WERI-Rb-1 (cell line): ENCODE data around the gene RLN2.

Experiments
- DNase-seq: peaks from one replicate; pipeline ENCODE4 v3.0.0-alpha.2; 2020
- H3K27ac ChIP-seq: fragments of 250-450 bp; sonication (Bioruptor Pico); 2 replicates; pipeline ENCODE4 v1.5.1; 2020; ENCODE audit warnings: mild to moderate bottlenecking, moderate library complexity
- H3K27me3 ChIP-seq: fragments of 250-450 bp; sonication (Bioruptor Pico); 2 replicates; pipeline ENCODE4 v1.5.1; 2021; ENCODE audit warnings: mild to moderate bottlenecking, low read depth, moderate library complexity; ENCODE audit not compliant: insufficient read depth, severe bottlenecking
- H3K36me3 ChIP-seq: fragments of 250-450 bp; sonication (Bioruptor Pico); 2 replicates; pipeline ENCODE4 v1.5.1; 2020; ENCODE audit warnings: mild to moderate bottlenecking, moderate library complexity
- H3K4me3 ChIP-seq: 2 replicates; pipeline ENCODE4 v1.5.1; 2011; ENCODE audit warnings: low read depth, mild to moderate bottlenecking, control low read depth, low read length
- H3K9me3 ChIP-seq: fragments of 250-450 bp; sonication (Bioruptor Pico); 2 replicates; pipeline ENCODE4 v1.5.1; 2021; ENCODE audit warnings: mild to moderate bottlenecking, moderate library complexity; ENCODE audit not compliant: severe bottlenecking
- TF ChIP-seq, protein P1 (sequence below): IDR thresholded peaks from 2 replicates; pipeline ENCODE4 v1.5.1; 2011; ENCODE audit warnings: low read depth, mild to moderate bottlenecking, control low read depth, inconsistent platforms, low read length

Gene RLN2

DNA sequence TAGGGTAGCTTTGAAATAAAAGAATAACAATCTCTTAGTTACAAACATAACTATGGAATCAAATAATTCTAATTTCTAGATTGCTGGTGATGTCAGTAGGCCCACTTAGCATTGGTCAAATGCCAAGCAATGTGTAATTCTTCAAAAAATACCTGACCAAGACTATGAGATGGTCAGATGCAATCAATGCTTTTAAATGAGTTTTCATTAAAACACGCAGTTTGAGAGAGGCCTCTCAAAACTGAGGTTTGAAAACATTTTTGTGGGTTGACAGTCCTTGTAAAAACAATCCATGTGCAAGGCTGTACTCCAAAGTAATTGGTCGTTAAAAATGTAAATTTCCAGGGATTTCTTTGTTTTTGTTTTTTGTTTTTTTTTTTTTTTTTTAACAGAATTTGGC lies 1.2 kb upstream of the RLN2 start:
- Histone ChIP-seq H3K27ac (no peak overlapping the region), H3K9me3 (no peaks in the 10 kb centered on the region), H3K36me3 (no peaks in the 10 kb centered on the region), H3K27me3 (no peaks in the 10 kb centered on the region), H3K4me3 (no peak overlapping the region)
- no peak for DNase-seq
- TF ChIP-seq, protein P1, sequence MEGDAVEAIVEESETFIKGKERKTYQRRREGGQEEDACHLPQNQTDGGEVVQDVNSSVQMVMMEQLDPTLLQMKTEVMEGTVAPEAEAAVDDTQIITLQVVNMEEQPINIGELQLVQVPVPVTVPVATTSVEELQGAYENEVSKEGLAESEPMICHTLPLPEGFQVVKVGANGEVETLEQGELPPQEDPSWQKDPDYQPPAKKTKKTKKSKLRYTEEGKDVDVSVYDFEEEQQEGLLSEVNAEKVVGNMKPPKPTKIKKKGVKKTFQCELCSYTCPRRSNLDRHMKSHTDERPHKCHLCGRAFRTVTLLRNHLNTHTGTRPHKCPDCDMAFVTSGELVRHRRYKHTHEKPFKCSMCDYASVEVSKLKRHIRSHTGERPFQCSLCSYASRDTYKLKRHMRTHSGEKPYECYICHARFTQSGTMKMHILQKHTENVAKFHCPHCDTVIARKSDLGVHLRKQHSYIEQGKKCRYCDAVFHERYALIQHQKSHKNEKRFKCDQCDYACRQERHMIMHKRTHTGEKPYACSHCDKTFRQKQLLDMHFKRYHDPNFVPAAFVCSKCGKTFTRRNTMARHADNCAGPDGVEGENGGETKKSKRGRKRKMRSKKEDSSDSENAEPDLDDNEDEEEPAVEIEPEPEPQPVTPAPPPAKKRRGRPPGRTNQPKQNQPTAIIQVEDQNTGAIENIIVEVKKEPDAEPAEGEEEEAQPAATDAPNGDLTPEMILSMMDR = no peak

GRCh38 chr9:5301544-5301943 lies 3.0 kb downstream of the RLN2 start:
- DNase-seq = no peak
- TF ChIP-seq, protein P1 = no peak
- Histone ChIP-seq H3K27ac (no peak overlapping the region), H3K36me3 (no peaks in the 10 kb centered on the region), H3K9me3 (no peaks in the 10 kb centered on the region), H3K27me3 (no peaks in the 10 kb centered on the region), H3K4me3 (no peak overlapping the region)

GRCh38 chr9:5292141-5292540 lies 12.4 kb downstream of the RLN2 start:
- H3K4me3 ChIP-seq = no peak overlapping the region
- no peak for DNase-seq
- H3K36me3 ChIP-seq = no peaks in the 10 kb centered on the region
- TF ChIP-seq, protein P1 = no peak
- no peak overlapping the region for H3K27ac ChIP-seq
- no peaks in the 10 kb centered on the region for H3K27me3 ChIP-seq
- H3K9me3 ChIP-seq = no peaks in the 10 kb centered on the region

DNA sequence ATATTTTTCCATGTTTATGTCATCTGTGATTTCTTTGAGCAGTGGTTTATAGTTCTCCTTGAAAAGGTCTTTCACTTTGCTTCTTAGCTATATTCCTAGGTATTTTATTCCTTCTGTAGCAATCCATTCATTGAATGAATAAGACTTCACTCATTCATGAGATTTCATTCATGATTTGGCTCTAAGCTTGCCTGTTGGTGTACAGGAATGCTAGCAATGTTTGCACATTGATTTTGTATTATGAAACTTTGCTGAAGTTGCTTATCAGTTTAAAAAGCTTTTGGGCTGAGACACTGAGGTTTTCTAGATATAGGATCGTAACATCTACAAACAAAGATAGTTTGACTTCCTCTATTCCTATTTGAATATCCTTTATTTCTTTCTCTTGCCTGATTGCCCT lies 15.9 kb downstream of the RLN2 start:
- TF ChIP-seq, protein P1 = no peak
- H3K4me3 ChIP-seq = no peak overlapping the region
- H3K27me3 ChIP-seq = no peaks in the 10 kb centered on the region
- no peak for DNase-seq
- H3K27ac ChIP-seq = no peak overlapping the region
- H3K36me3 ChIP-seq = no peaks in the 10 kb centered on the region
- H3K9me3 ChIP-seq = no peaks in the 10 kb centered on the region

DNA sequence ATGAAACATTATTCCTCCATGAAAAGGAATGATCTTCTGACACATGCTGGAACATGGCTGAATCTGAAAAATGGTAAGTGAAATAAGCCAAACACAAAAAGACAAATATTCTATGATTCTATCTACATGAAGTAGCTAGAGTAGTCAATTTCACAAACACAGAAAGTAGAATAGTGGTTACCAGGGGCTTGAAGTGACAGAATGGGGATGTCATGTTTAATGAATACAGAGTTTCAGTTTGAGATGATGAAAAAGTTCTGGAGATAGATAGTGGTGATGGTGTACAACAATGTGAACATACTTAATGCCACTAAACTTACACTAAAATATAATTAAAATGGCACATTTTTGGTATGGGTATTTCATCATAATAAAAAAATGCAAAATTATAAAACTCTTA lies 18.3 kb downstream of the RLN2 start:
- TF ChIP-seq, protein P1 = no peak
- no peaks in the 10 kb centered on the region for H3K9me3 ChIP-seq
- DNase-seq = no peak
- no peak overlapping the region for H3K27ac ChIP-seq
- no peaks in the 10 kb centered on the region for H3K36me3 ChIP-seq
- H3K27me3 ChIP-seq = no peaks in the 10 kb centered on the region
- H3K4me3 ChIP-seq = no peak overlapping the region

- Histone ChIP-seq H3K27ac (no peak overlapping the region), H3K4me3 (no peak overlapping the region), H3K27me3 (no peaks in the 10 kb centered on the region), H3K9me3 (no peaks in the 10 kb centered on the region), H3K36me3 (no peaks in the 10 kb centered on the region)
- TF ChIP-seq, protein P1 = no peak
- no peak for DNase-seq
These were observed 26.0 kb downstream of the RLN2 start for GRCh38 chr9:5278486-5278885.
